GM23338 (cell line): Measurements from ENCODE around the gene XPNPEP2.
"Not testable (repeated sequence)": the region's sequence is repeated elsewhere in the genome, so short reads cannot be mapped to it uniquely, and the experiment has no call there.

Experiments
- CREB1 ChIP-seq: fragments of 250-450 bp; sonication (Bioruptor Pico); IDR thresholded peaks from 2 replicates; pipeline ENCODE4 v1.5.0; 2020; ENCODE audit warnings: low read depth, mild to moderate bottlenecking, moderate library complexity
- EZH2 ChIP-seq: fragments of 200-600 bp; sonication (generic); IDR thresholded peaks from one replicate; pipeline ENCODE4 v1.8.0; 2017; ENCODE audit warnings: antibody characterized with exemption, mild to moderate bottlenecking, low read depth; ENCODE audit not compliant: unreplicated experiment
- EZH2phosphoT487 ChIP-seq: fragments of 200-600 bp; sonication (generic); IDR thresholded peaks from one replicate; pipeline ENCODE4 v1.8.1; 2018; ENCODE audit warnings: antibody characterized with exemption; ENCODE audit not compliant: unreplicated experiment
- JUNB ChIP-seq: IDR thresholded peaks from one replicate; pipeline ENCODE4 v1.6.1; 2016; ENCODE audit warnings: antibody characterized with exemption; ENCODE audit not compliant: unreplicated experiment
- POLR2AphosphoS5 ChIP-seq: IDR thresholded peaks from 2 replicates; pipeline ENCODE4 v1.6.1; 2016; ENCODE audit warnings: antibody characterized with exemption, low read depth
- TF ChIP-seq, protein P1 (sequence below), 2 experiments: fragments of 200-600 bp in 1 of 2; sonication (generic) in 1 of 2; conservative IDR thresholded peaks; 2 replicates each; pipeline versions ENCODE4 v1.5.1 to v1.6.1; 2016 to 2017; ENCODE audit warnings: antibody characterized with exemption in 2 of 2, low read depth in 2 of 2, mild to moderate bottlenecking in 2 of 2, moderate library complexity in 1 of 2
- TF ChIP-seq, protein P2 (sequence below): IDR thresholded peaks from one replicate; pipeline ENCODE4 v1.6.1; 2018; ENCODE audit warnings: antibody characterized with exemption; ENCODE audit not compliant: unreplicated experiment

DNA sequence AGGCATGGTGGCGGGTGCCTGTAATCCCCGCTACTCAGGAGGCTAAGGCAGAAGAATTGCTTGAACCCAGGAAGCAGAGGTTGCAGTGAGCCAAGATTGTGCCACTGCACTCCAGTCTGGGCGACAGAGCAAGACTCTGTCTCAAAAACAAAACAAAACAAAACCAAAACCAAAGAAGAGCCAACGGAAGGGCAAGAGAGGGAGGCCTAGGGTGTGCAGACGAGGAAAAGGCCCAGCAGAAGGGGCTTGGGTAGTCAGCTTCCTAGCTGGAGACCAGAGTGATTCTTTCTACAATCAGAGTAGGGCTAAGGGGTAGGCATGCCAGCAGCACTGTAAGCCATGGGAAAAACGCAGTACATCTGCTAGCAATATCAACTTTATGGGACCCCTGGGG, 4.0 kb downstream of the XPNPEP2 start:
- TF ChIP-seq, protein P1, sequence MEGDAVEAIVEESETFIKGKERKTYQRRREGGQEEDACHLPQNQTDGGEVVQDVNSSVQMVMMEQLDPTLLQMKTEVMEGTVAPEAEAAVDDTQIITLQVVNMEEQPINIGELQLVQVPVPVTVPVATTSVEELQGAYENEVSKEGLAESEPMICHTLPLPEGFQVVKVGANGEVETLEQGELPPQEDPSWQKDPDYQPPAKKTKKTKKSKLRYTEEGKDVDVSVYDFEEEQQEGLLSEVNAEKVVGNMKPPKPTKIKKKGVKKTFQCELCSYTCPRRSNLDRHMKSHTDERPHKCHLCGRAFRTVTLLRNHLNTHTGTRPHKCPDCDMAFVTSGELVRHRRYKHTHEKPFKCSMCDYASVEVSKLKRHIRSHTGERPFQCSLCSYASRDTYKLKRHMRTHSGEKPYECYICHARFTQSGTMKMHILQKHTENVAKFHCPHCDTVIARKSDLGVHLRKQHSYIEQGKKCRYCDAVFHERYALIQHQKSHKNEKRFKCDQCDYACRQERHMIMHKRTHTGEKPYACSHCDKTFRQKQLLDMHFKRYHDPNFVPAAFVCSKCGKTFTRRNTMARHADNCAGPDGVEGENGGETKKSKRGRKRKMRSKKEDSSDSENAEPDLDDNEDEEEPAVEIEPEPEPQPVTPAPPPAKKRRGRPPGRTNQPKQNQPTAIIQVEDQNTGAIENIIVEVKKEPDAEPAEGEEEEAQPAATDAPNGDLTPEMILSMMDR (conservative IDR thresholded peaks at IDR 0.05; ENCODE audit: low read depth in 2 of 2): not testable (repeated sequence)
- not testable (repeated sequence) for TF ChIP-seq EZH2; POLR2AphosphoS5; EZH2phosphoT487; JUNB; CREB1 (CRISPR knock-in tag)
- TF ChIP-seq, protein P2, sequence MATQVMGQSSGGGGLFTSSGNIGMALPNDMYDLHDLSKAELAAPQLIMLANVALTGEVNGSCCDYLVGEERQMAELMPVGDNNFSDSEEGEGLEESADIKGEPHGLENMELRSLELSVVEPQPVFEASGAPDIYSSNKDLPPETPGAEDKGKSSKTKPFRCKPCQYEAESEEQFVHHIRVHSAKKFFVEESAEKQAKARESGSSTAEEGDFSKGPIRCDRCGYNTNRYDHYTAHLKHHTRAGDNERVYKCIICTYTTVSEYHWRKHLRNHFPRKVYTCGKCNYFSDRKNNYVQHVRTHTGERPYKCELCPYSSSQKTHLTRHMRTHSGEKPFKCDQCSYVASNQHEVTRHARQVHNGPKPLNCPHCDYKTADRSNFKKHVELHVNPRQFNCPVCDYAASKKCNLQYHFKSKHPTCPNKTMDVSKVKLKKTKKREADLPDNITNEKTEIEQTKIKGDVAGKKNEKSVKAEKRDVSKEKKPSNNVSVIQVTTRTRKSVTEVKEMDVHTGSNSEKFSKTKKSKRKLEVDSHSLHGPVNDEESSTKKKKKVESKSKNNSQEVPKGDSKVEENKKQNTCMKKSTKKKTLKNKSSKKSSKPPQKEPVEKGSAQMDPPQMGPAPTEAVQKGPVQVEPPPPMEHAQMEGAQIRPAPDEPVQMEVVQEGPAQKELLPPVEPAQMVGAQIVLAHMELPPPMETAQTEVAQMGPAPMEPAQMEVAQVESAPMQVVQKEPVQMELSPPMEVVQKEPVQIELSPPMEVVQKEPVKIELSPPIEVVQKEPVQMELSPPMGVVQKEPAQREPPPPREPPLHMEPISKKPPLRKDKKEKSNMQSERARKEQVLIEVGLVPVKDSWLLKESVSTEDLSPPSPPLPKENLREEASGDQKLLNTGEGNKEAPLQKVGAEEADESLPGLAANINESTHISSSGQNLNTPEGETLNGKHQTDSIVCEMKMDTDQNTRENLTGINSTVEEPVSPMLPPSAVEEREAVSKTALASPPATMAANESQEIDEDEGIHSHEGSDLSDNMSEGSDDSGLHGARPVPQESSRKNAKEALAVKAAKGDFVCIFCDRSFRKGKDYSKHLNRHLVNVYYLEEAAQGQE: not testable (repeated sequence)
